Activated CD4-positive, alpha-beta T cell treated with anti-CD3 and anti-CD28 coated beads for 48 hours (primary cell): Measurements from ENCODE around the gene CDC6.

Experiments used
- DNase-seq: peaks from one replicate; pipeline ENCODE4 v3.0.0-alpha.2; 2020

Gene CDC6

DNA sequence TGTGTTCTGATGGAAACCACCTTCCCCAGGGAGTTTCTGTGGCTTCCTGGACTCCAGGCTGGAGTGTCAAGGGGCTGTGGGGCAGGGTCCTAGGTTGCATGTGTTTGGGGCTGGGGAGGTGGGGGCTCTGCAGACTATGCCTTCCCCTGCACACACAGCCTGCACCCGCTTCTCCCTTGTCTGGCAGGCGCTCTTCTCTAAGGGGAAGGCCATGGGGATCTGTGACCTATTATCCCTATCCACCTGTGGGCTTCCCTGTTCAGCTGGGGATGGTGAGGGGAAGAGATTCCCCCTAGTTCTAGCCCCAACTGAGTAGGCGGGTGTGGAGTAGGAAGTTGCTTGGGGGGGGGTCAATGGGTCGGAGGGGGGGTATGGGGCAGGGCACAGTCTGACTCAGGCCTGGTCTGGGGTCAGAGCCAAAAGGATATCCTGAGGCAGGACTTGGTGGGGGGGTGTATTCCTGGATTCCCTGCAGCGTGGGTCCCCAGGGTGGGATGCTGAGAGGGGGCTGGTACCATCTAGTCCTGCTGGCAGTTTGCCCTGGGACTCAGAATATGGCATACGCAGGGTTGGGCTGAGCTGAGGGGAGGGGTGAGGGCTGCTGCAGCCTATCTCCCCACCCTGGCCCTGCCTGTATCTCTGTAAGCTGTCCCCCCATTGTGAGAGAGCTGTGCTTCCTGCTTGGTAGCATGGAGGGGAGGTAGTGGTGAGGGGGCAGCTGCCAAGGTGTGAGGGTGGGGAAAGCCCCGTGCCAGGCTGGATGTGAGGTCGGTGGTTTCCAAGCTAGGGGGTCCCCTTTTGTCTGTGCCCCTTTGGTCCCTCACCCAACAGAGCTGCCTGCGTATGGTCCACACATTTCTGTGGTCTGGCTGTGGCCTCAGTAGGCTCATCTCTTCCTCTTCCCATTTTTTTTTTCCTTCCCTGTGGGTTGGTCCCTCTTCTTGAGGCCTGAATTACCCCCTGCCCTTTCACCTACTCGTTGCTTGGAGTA lies 36.0 kb downstream of the CDC6 start:
- DNase-seq: peak; percentile 53

DNA sequence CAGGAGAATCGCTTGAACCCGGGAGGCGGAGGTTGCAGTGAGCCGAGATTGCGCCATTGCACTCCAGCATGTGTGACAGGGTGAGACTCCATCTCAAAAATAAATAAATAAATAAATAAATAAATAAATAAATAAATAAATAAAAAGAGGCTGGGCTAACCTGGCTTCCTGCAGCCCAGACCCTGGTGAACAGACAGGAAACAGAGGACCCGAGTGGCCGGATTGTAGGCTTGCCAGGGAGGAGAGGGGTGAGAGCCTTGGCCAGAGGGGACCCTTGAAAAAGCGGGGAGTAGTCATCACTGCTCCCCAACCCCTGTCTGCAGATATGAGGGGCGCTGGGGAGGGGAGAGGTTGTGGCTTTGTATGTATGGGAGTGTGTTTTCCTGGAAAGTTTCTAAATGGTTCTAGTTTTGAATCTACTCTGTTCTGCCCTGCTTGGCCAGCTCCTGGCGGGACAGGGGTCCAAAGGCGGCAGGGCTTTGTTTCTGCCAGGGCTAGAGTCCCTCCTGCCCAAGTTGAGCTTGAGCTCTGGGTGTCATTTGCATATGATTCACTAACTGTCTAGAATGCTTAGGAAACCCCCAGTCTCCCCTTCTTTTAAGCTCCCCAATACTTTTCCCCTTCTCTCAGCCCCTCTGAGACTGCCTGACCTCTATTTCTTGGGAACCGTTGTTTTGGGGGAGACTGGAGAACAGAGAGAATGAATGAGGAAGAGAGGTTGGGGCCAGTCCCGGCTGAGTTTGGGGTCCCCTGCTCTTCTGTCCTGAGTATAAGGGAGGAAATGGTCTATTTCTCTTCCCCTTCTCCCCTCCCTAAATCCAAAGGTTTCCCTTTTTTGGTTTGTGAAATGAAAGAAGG lies 37.7 kb downstream of the CDC6 start:
- DNase-seq: no peak

DNA sequence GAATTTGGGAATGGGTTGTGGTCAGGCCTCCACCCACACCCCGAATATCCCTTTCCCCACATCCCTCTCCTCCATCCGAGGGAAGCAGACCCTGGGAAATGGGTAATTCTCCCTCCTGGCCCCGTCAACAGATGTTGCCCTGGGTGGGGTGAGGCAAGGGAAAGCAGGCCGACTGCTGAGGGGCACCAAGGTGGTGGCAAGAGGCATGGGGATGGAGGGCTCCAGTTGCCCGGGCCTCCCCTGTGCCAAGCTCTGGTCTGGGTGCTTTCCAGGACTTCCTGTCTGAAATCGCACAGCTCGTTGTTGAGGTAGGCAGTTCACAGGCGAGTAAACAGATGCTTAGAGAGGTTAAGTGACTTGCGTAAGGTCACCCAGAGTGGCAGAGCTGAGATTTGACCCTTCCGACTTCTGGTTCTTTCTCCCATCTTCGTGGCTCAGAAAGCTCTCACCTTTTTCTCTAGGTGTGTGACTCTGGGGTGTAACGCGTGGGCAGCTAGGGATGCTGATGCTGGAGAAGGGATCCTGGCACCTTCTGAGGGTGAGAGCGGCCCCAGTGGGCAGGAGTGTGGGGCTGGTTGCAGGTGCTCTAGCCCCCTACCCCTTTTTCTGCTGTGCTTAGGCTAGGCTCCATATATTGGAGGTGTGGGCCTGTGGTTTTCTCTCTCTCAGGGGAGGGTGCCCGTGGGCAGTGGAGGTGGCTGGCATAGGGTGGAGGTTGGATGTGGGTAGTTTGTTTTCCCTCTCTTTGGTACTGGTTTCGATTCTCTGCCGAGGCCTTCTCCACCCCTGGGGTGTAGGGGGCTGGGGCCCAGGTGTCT lies 38.5 kb downstream of the CDC6 start:
- peak; percentile 61 for DNase-seq

GRCh38 chr17:40326832-40327199 lies 39.1 kb downstream of the CDC6 start:
- no peak for DNase-seq

- no peak for DNase-seq
Observed at GRCh38 chr17:40327244-40327729, 39.6 kb downstream of the CDC6 start.

DNA sequence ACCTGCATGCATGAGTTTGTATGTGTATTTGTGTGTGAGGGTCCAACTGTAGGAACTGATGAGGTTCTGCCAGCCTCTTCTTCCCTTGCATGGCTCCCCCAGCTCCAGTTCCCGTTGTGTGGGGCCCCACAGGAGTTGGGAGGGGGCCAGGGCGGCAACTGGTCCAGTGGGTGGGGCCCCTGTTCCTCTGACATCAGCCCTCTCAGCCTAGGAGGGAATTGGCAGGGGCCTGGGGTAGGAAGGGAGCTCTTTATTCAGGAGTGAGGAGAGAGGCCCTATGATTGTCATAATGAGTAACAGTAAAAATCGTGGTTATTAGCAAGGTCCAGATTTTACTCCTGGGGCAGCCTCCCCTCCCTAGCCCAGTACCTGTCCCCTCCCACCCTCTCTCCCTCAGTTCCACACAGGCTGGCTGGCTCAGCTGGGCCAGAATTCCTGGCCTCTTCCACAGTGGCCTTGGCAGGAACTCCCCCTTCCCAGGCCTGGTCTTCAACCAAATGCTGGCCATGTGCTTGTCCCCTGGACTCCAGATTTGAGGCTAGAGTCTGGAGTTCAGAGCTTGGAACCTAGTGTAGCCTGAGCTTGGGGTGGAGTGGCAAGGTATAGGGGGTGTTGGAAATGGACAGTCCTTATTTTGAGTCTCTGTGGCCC lies 40.2 kb downstream of the CDC6 start:
- no peak for DNase-seq

GRCh38 chr17:40328386-40328766 lies 40.7 kb downstream of the CDC6 start:
- DNase-seq: no peak

DNA sequence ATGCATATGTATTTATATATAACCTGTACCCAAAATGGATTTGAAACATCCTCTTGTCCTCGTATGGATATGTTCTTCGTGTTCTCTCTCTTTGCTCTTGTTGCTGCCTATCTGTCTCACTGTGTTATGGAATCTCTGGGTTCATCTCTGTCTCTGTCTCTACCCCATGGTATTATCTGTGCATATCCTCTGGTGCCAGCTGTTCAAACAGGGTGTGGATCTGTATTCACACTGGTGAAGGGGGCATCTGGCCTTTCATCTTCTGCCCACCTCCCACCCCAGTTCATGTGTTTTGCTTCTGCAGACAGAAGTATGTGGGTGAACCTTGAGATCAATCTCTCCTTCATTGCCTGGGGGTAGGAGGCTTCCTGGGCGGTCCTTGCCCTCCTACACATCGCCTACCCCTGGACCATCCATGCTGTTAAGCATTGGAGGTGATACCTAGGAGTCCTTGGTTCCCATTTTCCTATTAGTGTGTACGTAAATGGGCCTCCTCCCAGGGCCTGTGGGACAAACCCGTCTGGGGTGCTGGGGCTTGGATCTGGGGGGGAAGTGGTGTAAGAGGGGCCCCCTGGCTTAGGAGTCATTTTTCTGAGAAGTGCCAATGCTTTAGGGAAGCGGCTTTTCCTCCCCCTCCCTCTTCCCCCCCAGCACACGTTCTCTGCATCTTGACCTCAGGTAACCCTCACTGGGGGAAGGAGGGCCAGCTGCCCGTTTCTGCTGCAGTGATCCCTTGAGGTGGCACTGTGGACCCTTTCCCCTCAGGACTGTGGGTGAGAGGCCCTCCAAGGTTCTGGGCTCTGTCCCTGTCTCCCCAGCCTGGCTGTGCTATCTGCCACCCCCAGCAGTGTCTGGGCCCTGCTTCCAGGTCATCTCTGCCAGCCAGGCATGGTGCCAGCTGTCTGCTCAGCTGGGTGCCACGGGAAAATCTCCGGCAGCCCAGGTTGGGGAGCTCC lies 42.4 kb downstream of the CDC6 start:
- DNase-seq: no peak

GRCh38 chr17:40330850-40331470 lies 43.3 kb downstream of the CDC6 start:
- DNase-seq: no peak

GRCh38 chr17:40331743-40332641 lies 44.3 kb downstream of the CDC6 start:
- no peak for DNase-seq

- no peak for DNase-seq
Observed at GRCh38 chr17:40333781-40334448, 46.2 kb downstream of the CDC6 start.

- no peak for DNase-seq
Observed at GRCh38 chr17:40335620-40336019, 47.9 kb downstream of the CDC6 start.

GRCh38 chr17:40337351-40337750 lies 49.7 kb downstream of the CDC6 start:
- no peak for DNase-seq

- DNase-seq: no peak
Observed at GRCh38 chr17:40338058-40338457, 50.4 kb downstream of the CDC6 start.

GRCh38 chr17:40338941-40339649 lies 51.4 kb downstream of the CDC6 start:
- no peak for DNase-seq

DNA sequence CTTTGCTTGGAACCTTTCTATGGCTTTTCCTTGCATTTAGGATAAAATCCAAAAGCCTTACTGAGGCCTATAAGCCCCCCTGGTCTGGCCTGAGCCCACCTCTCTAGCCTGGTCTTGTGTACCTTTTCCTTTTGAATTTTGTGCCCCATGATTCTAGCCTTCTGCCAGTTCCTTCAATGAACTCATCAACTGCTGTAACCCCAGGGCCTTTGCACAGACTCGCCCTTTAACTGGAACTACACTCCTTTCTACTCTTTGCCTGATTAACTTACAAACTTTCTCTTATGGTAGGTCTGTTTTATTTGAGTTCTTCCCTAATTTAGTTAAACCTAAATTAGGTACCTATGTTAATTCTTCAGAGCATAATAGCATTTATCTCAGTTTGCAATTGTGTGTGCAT lies 52.6 kb downstream of the CDC6 start:
- no peak for DNase-seq

DNA sequence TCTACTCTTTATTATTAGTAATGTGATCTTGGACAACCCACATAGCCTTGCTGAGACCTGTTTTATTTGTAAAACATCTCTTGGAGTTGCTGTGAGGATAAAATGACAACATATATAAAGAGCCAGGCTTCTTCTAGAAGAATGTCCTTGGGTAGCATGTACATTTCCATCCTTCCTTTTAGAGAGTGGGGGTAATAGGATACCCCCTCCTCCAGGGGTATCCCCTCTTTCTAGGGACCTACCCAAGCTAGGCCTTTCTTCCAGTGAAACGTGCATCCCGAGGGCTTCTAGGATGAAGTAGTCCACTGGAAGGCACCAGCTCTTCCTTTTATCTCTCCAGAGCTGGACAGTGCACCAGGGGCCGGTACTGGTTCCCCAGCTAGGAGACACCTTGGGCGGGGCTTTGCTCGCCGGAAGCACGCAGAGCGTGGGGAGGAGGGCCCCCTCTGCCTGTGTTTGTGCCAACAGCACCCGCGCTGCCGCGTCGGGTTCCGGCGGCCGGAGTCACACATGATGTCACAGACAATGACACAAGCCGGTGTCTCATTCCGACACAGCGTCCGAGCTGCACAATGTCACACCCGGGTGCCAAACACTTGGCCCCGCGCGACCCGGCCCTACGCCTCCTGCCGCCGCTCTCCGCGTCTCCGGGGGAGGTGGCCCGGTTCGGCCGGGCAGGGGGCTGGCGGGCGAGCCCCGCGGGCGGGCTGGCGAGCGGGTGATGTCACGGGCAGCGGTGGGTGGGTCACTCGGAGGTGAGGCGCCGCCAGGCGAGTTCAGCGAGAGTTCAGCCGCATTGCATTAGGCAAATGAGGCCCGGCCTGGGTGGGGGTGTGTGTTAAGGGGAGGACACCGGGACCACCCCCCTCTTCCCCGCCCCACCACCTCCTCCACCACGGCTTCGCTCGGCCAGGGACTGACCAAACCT lies 53.5 kb downstream of the CDC6 start:
- peak; percentile 90 for DNase-seq
